ENCODE data around the gene NBEA.

NBEA gene

DNA sequence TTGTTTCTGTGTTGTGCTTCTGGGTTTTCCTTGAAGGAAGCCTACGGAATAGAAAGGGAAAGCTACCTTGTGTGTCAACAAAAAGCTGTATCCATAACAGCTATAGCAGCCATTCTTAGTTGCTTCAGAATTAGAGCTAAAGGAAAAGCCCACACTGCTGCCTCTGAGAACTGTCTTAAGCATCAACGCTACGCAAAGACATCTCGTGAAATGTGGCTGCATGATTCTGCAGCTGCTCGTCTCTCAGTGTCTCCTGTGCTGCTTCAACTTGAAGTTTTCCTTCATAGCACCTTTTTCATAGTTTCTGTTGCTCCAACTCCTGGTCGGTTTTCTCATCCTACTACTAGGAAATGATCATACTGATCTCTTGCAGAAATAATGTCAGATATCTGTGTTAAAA lies 675.4 kb downstream of the NBEA start:
- no peak overlapping the region for H3K4me3 ChIP-seq (ENCODE audit: low read depth, low read length)
- H3K27ac ChIP-seq (ENCODE audit: extremely low read depth, low read depth, low read length): no peak overlapping the region
- TF ChIP-seq WT1 (tag by site-specific recombination; IDR thresholded peaks at IDR 0.05): no peak
- TF ChIP-seq GLIS1 (tag by site-specific recombination; IDR thresholded peaks at IDR 0.05): no peak
- TF ChIP-seq ZNF548 (tag by site-specific recombination; IDR thresholded peaks at IDR 0.05): no peak
- no peak for TF ChIP-seq ZNF138 (tag by site-specific recombination; IDR thresholded peaks at IDR 0.05; ENCODE audit: borderline replicate concordance)
- no peak for TF ChIP-seq ZNF211 (tag by site-specific recombination; IDR thresholded peaks at IDR 0.05; ENCODE audit: low read depth)
- TF ChIP-seq ZBTB48 (tag by site-specific recombination; IDR thresholded peaks at IDR 0.05): no peak
- no peak for TF ChIP-seq RBAK (tag by site-specific recombination; IDR thresholded peaks at IDR 0.05)
- TF ChIP-seq, protein P1, sequence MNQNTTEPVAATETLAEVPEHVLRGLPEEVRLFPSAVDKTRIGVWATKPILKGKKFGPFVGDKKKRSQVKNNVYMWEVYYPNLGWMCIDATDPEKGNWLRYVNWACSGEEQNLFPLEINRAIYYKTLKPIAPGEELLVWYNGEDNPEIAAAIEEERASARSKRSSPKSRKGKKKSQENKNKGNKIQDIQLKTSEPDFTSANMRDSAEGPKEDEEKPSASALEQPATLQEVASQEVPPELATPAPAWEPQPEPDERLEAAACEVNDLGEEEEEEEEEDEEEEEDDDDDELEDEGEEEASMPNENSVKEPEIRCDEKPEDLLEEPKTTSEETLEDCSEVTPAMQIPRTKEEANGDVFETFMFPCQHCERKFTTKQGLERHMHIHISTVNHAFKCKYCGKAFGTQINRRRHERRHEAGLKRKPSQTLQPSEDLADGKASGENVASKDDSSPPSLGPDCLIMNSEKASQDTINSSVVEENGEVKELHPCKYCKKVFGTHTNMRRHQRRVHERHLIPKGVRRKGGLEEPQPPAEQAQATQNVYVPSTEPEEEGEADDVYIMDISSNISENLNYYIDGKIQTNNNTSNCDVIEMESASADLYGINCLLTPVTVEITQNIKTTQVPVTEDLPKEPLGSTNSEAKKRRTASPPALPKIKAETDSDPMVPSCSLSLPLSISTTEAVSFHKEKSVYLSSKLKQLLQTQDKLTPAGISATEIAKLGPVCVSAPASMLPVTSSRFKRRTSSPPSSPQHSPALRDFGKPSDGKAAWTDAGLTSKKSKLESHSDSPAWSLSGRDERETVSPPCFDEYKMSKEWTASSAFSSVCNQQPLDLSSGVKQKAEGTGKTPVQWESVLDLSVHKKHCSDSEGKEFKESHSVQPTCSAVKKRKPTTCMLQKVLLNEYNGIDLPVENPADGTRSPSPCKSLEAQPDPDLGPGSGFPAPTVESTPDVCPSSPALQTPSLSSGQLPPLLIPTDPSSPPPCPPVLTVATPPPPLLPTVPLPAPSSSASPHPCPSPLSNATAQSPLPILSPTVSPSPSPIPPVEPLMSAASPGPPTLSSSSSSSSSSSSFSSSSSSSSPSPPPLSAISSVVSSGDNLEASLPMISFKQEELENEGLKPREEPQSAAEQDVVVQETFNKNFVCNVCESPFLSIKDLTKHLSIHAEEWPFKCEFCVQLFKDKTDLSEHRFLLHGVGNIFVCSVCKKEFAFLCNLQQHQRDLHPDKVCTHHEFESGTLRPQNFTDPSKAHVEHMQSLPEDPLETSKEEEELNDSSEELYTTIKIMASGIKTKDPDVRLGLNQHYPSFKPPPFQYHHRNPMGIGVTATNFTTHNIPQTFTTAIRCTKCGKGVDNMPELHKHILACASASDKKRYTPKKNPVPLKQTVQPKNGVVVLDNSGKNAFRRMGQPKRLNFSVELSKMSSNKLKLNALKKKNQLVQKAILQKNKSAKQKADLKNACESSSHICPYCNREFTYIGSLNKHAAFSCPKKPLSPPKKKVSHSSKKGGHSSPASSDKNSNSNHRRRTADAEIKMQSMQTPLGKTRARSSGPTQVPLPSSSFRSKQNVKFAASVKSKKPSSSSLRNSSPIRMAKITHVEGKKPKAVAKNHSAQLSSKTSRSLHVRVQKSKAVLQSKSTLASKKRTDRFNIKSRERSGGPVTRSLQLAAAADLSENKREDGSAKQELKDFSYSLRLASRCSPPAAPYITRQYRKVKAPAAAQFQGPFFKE (tag by site-specific recombination; IDR thresholded peaks at IDR 0.05; ENCODE audit: borderline replicate concordance): no peak
- no peak for TF ChIP-seq ZNF677 (tag by site-specific recombination; IDR thresholded peaks at IDR 0.05)
- no peak for TF ChIP-seq ZNF585B (tag by site-specific recombination; IDR thresholded peaks at IDR 0.05)
- TF ChIP-seq ZFP37 (tag by site-specific recombination; IDR thresholded peaks at IDR 0.05): no peak
- no peak for TF ChIP-seq ZNF184 (tag by site-specific recombination; IDR thresholded peaks at IDR 0.05)
- TF ChIP-seq HOXD13 (CRISPR knock-in tag; IDR thresholded peaks at IDR 0.05; ENCODE audit: borderline replicate concordance): no peak
- no peak for TF ChIP-seq ZNF23 (tag by site-specific recombination; IDR thresholded peaks at IDR 0.05; ENCODE audit: borderline replicate concordance)
- H3K9me3 ChIP-seq (ENCODE audit: control insufficient read depth, insufficient read depth, low read depth, low read length): no peaks in the 10 kb centered on the region
- H3K36me3 ChIP-seq (ENCODE audit: control insufficient read depth in 2 of 2, insufficient read depth in 1 of 2, low read length in 2 of 2): no peaks in the 10 kb centered on the region
- ChIA-PET POLR2A (no interaction called here), CTCF (interaction anchor here (1.4 kb wide), 1 partner anchor 14 kb away, joined by 3 read pairs; no protein-coding TSS in a partner anchor)
- H3K4me1 ChIP-seq (ENCODE audit: control insufficient read depth, insufficient read depth, low read length): no peaks in the 10 kb centered on the region

DNA sequence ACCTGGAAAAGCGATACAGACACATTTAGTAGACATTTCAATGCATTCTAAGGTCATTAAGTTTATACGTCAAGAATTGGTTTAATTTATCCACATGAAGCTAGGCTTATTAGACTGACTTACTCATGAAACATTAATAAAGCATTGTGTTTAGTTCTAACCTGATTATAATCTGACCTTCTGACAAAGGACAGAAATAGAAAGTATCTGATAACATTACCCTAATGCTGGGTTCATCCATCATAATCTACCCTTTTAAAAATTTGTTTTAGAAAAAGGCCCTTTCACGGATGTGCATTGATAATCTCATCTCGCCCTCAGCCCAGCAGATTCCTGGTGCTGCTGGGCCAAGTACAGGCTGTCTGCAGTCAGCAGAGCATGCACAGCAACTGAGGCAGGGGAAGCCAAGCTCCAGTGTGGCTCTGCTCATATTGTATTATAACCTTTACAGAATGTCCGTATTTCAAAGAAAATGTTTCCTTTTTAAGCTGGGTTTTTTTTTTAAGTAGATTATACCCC lies 676.6 kb downstream of the NBEA start:
- no peak overlapping the region for H3K27ac ChIP-seq (ENCODE audit: extremely low read depth, low read depth, low read length)
- H3K36me3 ChIP-seq (ENCODE audit: control insufficient read depth in 2 of 2, insufficient read depth in 1 of 2, low read length in 2 of 2): no peaks in the 10 kb centered on the region
- no peak overlapping the region for H3K4me3 ChIP-seq (ENCODE audit: low read depth, low read length)
- ChIA-PET POLR2A (no interaction called here), CTCF (interaction anchor here (1.4 kb wide), 1 partner anchor 13 kb away, joined by 3 read pairs; no protein-coding TSS in a partner anchor)
- no peak for TF ChIP-seq ZNF571 (tag by site-specific recombination; IDR thresholded peaks at IDR 0.05)
- no peak for TF ChIP-seq OSR2 (tag by site-specific recombination; IDR thresholded peaks at IDR 0.05)
- no peak for TF ChIP-seq ZNF16 (tag by site-specific recombination; IDR thresholded peaks at IDR 0.05; ENCODE audit: low read depth)
- TF ChIP-seq, protein P2, sequence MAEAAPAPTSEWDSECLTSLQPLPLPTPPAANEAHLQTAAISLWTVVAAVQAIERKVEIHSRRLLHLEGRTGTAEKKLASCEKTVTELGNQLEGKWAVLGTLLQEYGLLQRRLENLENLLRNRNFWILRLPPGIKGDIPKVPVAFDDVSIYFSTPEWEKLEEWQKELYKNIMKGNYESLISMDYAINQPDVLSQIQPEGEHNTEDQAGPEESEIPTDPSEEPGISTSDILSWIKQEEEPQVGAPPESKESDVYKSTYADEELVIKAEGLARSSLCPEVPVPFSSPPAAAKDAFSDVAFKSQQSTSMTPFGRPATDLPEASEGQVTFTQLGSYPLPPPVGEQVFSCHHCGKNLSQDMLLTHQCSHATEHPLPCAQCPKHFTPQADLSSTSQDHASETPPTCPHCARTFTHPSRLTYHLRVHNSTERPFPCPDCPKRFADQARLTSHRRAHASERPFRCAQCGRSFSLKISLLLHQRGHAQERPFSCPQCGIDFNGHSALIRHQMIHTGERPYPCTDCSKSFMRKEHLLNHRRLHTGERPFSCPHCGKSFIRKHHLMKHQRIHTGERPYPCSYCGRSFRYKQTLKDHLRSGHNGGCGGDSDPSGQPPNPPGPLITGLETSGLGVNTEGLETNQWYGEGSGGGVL (tag by site-specific recombination; IDR thresholded peaks at IDR 0.05): no peak
- TF ChIP-seq, protein P3, sequence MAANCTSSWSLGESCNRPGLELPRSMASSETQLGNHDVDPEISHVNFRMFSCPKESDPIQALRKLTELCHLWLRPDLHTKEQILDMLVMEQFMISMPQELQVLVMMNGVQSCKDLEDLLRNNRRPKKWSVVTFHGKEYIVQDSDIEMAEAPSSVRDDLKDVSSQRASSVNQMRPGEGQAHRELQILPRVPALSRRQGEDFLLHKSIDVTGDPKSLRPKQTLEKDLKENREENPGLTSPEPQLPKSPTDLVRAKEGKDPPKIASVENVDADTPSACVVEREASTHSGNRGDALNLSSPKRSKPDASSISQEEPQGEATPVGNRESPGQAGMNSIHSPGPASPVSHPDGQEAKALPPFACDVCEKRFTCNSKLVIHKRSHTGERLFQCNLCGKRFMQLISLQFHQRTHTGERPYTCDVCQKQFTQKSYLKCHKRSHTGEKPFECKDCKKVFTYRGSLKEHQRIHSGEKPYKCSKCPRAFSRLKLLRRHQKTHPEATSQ (tag by site-specific recombination; IDR thresholded peaks at IDR 0.05): no peak
- no peak for TF ChIP-seq ZXDB (tag by site-specific recombination; IDR thresholded peaks at IDR 0.05)
- no peak for TF ChIP-seq ZNF211 (tag by site-specific recombination; IDR thresholded peaks at IDR 0.05; ENCODE audit: low read depth)
- TF ChIP-seq MYNN (tag by site-specific recombination; IDR thresholded peaks at IDR 0.05; ENCODE audit: borderline replicate concordance): no peak
- TF ChIP-seq ZNF629 (tag by site-specific recombination; IDR thresholded peaks at IDR 0.05): no peak
- H3K9me3 ChIP-seq (ENCODE audit: control insufficient read depth, insufficient read depth, low read depth, low read length): no peaks in the 10 kb centered on the region
- H3K4me1 ChIP-seq (ENCODE audit: control insufficient read depth, insufficient read depth, low read length): no peaks in the 10 kb centered on the region
